Adrenal gland (tissue), 5 donors: ENCODE results near the gene PHKB.

Source experiments
- POLR2A ChIP-seq, 2 donors: fragments of 450-650 bp; IDR thresholded peaks; one replicate each; pipeline ENCODE4 v1.6.1; 2017; ENCODE audit warnings: antibody characterized with exemption in 2 of 2, mild to moderate bottlenecking in 2 of 2, moderate library complexity in 1 of 2
- TF ChIP-seq, protein P1 (sequence below), 6 experiments: fragments of 450-650 bp in 4 of 6; fragments of 200-600 bp in 2 of 6; sonication (generic) in 1 of 6; IDR thresholded peaks; 1 replicate in 5 of 6; 2 replicates in 1 of 6; pipeline versions ENCODE4 v1.5.1 to v1.8.0; 2016 to 2021; ENCODE audit warnings: antibody characterized with exemption in 6 of 6, mild to moderate bottlenecking in 2 of 6, moderate library complexity in 1 of 6
- donor health status: DM: no; HTN: no; CAD: no.

DNA sequence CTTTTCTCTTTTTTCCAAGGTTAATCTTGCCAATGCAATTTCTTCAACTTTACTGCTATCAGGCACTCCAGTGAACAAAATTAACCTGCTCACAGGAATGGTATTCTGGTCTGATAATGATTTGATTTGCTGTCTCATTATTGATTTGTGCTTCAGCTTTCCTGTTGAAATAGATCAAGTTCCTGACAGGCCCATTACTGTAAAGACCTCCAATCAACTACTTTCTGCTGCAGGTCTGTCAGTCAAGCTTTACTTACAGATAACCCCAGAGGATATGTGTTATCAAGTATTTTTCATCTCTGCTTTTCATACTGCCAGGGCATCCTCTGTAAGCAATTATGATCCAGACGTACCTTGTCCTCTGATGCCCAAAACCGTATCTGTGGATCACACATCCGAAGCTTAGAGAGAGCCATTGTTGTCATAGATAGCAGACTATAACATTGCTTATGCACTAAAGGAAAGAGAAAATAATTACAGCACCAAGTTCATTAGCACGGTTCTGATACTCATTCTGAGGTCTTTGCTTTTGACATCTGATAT is 215.6 kb downstream of the PHKB start:
- TF ChIP-seq, protein P1, sequence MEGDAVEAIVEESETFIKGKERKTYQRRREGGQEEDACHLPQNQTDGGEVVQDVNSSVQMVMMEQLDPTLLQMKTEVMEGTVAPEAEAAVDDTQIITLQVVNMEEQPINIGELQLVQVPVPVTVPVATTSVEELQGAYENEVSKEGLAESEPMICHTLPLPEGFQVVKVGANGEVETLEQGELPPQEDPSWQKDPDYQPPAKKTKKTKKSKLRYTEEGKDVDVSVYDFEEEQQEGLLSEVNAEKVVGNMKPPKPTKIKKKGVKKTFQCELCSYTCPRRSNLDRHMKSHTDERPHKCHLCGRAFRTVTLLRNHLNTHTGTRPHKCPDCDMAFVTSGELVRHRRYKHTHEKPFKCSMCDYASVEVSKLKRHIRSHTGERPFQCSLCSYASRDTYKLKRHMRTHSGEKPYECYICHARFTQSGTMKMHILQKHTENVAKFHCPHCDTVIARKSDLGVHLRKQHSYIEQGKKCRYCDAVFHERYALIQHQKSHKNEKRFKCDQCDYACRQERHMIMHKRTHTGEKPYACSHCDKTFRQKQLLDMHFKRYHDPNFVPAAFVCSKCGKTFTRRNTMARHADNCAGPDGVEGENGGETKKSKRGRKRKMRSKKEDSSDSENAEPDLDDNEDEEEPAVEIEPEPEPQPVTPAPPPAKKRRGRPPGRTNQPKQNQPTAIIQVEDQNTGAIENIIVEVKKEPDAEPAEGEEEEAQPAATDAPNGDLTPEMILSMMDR (IDR thresholded peaks at IDR 0.05): no peak
- no peak for TF ChIP-seq POLR2A (IDR thresholded peaks at IDR 0.05)
